ENCODE data around the gene BEND6.

DNA sequence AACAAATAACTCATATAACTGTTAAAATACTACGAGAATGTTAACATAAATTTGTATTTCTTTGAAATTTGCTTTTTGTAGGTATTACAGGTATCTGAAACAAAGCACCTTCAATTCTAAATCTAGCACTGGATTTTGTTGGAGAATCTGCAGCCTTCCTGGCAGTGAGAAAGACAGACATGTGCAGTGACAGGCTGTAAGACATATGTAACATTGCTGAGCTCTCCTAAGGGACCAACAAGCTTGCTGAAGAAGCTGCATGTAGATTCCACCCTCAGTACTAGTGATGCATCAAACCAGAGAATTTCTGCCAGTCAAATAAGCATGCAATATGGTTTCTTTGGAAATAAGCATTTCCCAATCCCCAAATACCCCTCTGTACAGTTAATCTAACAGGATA lies 71.1 kb downstream of the BEND6 start:
- TF ChIP-seq, protein P1, sequence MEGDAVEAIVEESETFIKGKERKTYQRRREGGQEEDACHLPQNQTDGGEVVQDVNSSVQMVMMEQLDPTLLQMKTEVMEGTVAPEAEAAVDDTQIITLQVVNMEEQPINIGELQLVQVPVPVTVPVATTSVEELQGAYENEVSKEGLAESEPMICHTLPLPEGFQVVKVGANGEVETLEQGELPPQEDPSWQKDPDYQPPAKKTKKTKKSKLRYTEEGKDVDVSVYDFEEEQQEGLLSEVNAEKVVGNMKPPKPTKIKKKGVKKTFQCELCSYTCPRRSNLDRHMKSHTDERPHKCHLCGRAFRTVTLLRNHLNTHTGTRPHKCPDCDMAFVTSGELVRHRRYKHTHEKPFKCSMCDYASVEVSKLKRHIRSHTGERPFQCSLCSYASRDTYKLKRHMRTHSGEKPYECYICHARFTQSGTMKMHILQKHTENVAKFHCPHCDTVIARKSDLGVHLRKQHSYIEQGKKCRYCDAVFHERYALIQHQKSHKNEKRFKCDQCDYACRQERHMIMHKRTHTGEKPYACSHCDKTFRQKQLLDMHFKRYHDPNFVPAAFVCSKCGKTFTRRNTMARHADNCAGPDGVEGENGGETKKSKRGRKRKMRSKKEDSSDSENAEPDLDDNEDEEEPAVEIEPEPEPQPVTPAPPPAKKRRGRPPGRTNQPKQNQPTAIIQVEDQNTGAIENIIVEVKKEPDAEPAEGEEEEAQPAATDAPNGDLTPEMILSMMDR (IDR thresholded peaks at IDR 0.05; ENCODE audit: control extremely low read depth in 1 of 3, insufficient read depth in 1 of 3, low read depth in 1 of 3, low read length in 3 of 3), result no peak
- no peak for TF ChIP-seq BRCA1 (IDR thresholded peaks at IDR 0.05; ENCODE audit: low read depth, low read length)
